CD4-positive, alpha-beta T cell treated with Interleukin-15 for 1 hour (primary cell): ENCODE data around the gene ITPRID1.
"Not testable (repeated sequence)": the region's sequence is repeated elsewhere in the genome, so short reads cannot be mapped to it uniquely, and the experiment has no call there.

Experiments
- DNase-seq: peaks from one replicate; pipeline ENCODE4 v3.0.0-alpha.2; 2020

Gene ITPRID1

GRCh38 chr7:31517513-31517912, 3.6 kb downstream of the ITPRID1 start:
- no peak for DNase-seq

GRCh38 chr7:31518766-31519165, 4.9 kb downstream of the ITPRID1 start:
- DNase-seq, result no peak

- no peak for DNase-seq
These were observed 7.6 kb downstream of the ITPRID1 start for GRCh38 chr7:31521336-31522010.

GRCh38 chr7:31526864-31527263, 13.0 kb downstream of the ITPRID1 start:
- DNase-seq, result no peak

- DNase-seq, result no peak
These were observed 15.2 kb downstream of the ITPRID1 start for GRCh38 chr7:31529103-31529502.

GRCh38 chr7:31540651-31541185, 26.8 kb downstream of the ITPRID1 start:
- not testable (repeated sequence) for DNase-seq

- no peak for DNase-seq
These were observed 31.7 kb downstream of the ITPRID1 start for GRCh38 chr7:31545549-31545948.

GRCh38 chr7:31549611-31550010, 35.7 kb downstream of the ITPRID1 start:
- DNase-seq, result no peak

- no peak for DNase-seq
These were observed 36.5 kb downstream of the ITPRID1 start for GRCh38 chr7:31550432-31550831.

- DNase-seq, result no peak
These were observed 39.8 kb downstream of the ITPRID1 start for GRCh38 chr7:31553661-31554081.

GRCh38 chr7:31562002-31562401, 48.1 kb downstream of the ITPRID1 start:
- no peak for DNase-seq

- no peak for DNase-seq
These were observed 49.6 kb downstream of the ITPRID1 start for GRCh38 chr7:31563522-31563921.

GRCh38 chr7:31563951-31564350, 50.1 kb downstream of the ITPRID1 start:
- no peak for DNase-seq

GRCh38 chr7:31564661-31565060, 50.8 kb downstream of the ITPRID1 start:
- DNase-seq, result no peak

- DNase-seq, result no peak
These were observed 55.6 kb downstream of the ITPRID1 start for GRCh38 chr7:31569528-31569927.

- no peak for DNase-seq
These were observed 69.6 kb downstream of the ITPRID1 start for GRCh38 chr7:31583526-31583925.

- no peak for DNase-seq
These were observed 70.1 kb downstream of the ITPRID1 start for GRCh38 chr7:31583942-31584341.

GRCh38 chr7:31595390-31595789, 81.5 kb downstream of the ITPRID1 start:
- DNase-seq, result no peak

GRCh38 chr7:31602041-31602625, 88.2 kb downstream of the ITPRID1 start:
- DNase-seq, result no peak

GRCh38 chr7:31603046-31603445, 89.2 kb downstream of the ITPRID1 start:
- DNase-seq, result no peak

GRCh38 chr7:31613604-31614003, 99.7 kb downstream of the ITPRID1 start:
- DNase-seq, result no peak

GRCh38 chr7:31633467-31633866, 119.6 kb downstream of the ITPRID1 start:
- DNase-seq, result no peak

GRCh38 chr7:31633894-31634494, 120.1 kb downstream of the ITPRID1 start:
- no peak for DNase-seq

GRCh38 chr7:31640381-31640780, 126.5 kb downstream of the ITPRID1 start:
- no peak for DNase-seq
